Fibroblast of the aortic adventitia (primary cell): ENCODE data around the gene ZC2HC1B. TPM values are rescaled to one million over a fixed set of nuclear protein-coding genes. Genes with fewer than 3 reads are reported as not detected.

Source experiments
- DNase-seq: peaks from one replicate; pipeline ENCODE4 v3.0.0-alpha.2; 2010; ENCODE audit warnings: low read depth
- H3K4me3 ChIP-seq: 2 replicates; pipeline ENCODE4 v1.5.1; 2011; ENCODE audit warnings: low read depth, mild to moderate bottlenecking, control low read depth, low read length, moderate library complexity
- total RNA-seq: library from RNA; depleted of rRNA; stranded (reverse); fragments of >200 nt; gene quantifications from 2 replicates; pipeline ENCODE4 v1.2.3, GENCODE V29; 2012; ENCODE audit warnings: low replicate concordance
- TF ChIP-seq, protein P1 (sequence below): IDR thresholded peaks from 2 replicates; pipeline ENCODE4 v1.5.1; 2011; ENCODE audit warnings: mild to moderate bottlenecking, low read length, control low read depth, inconsistent platforms; ENCODE audit not compliant: insufficient read depth

Gene ZC2HC1B
- not detected in 2 replicates for total RNA-seq

DNA sequence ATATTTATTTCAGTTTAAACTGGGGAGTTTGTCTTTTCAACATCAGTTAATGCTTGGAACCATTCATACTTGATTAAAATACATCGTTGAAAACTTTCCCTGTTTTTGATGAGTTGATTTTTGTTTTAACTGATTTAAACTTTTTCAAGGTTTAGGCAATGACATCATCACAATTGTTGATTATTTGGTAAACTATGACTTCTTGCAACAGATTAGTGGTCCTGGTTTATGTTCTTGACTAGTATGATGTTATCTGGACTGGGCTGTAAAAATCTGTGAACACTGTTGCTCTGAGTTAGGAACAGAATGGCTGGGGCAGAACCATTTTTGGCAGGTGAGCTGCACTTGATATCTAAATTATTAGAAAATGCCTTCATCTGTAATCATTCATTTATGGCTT is at the start of gene ZC2HC1B:
ZC2HC1B (plus strand) TSS at position 241 of the 400 bp plus-strand sequence; CDS start at position 307, 66 bp downstream.
- no peak for DNase-seq
- TF ChIP-seq, protein P1, sequence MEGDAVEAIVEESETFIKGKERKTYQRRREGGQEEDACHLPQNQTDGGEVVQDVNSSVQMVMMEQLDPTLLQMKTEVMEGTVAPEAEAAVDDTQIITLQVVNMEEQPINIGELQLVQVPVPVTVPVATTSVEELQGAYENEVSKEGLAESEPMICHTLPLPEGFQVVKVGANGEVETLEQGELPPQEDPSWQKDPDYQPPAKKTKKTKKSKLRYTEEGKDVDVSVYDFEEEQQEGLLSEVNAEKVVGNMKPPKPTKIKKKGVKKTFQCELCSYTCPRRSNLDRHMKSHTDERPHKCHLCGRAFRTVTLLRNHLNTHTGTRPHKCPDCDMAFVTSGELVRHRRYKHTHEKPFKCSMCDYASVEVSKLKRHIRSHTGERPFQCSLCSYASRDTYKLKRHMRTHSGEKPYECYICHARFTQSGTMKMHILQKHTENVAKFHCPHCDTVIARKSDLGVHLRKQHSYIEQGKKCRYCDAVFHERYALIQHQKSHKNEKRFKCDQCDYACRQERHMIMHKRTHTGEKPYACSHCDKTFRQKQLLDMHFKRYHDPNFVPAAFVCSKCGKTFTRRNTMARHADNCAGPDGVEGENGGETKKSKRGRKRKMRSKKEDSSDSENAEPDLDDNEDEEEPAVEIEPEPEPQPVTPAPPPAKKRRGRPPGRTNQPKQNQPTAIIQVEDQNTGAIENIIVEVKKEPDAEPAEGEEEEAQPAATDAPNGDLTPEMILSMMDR: no peak
- H3K4me3 ChIP-seq: no peak within 1 kb of the TSS

- DNase-seq: no peak
- TF ChIP-seq, protein P1: no peak
- H3K4me3 ChIP-seq: no peak overlapping the region
Observed at GRCh38 chr6:143817621-143818020, 46.7 kb upstream of the ZC2HC1B start.

- TF ChIP-seq, protein P1: no peak
Observed at GRCh38 chr6:143821359-143821758, 42.9 kb upstream of the ZC2HC1B start.

GRCh38 chr6:143822584-143823024 is 41.7 kb upstream of the ZC2HC1B start:
- no peak overlapping the region for H3K4me3 ChIP-seq
- TF ChIP-seq, protein P1: no peak
- DNase-seq: peak; percentile 90

More at GRCh38 chr6:143821359-143821758, 42.9 kb upstream of the ZC2HC1B start:
- DNase-seq: no peak
- no peak overlapping the region for H3K4me3 ChIP-seq

DNA sequence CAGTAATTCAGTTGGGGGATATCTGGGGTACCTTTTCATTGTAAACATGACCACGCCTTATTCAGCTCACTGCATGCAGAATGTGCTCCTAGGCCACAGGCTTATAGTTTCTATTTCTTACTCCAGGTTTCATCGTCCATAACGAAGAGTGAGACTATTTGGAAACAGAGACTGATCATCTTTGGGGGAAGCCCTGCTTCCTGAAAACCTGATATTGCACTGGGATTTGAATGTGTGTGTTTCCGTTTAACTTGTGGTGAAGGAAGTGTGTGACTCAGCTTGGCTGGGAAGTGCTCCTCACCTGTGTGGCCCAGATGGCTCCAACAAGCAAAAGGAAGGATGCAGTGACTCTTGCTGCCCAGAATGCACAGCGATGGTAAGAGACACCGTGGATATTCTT is 40.7 kb upstream of the ZC2HC1B start:
- TF ChIP-seq, protein P1: no peak
- no peak overlapping the region for H3K4me3 ChIP-seq
- no peak for DNase-seq

- H3K4me3 ChIP-seq: no peak overlapping the region
- TF ChIP-seq, protein P1: no peak
- no peak for DNase-seq
Observed at GRCh38 chr6:143828572-143828971, 35.7 kb upstream of the ZC2HC1B start.

GRCh38 chr6:143836150-143836549 is 28.1 kb upstream of the ZC2HC1B start:
- DNase-seq: no peak
- H3K4me3 ChIP-seq: no peak overlapping the region
- TF ChIP-seq, protein P1: no peak
